Gastroesophageal sphincter (tissue), 3 donors: ENCODE data around the gene CEP41.

Source experiments
- CTCF ChIP-seq, 4 experiments: fragments of 200-600 bp in 2 of 4; fragments of 450-650 bp in 2 of 4; sonication (generic) in 1 of 4; IDR thresholded peaks; one replicate each; pipeline ENCODE4 v1.5.1; 2017 to 2019; ENCODE audit warnings: antibody characterized with exemption in 4 of 4, mild to moderate bottlenecking in 2 of 4, moderate library complexity in 2 of 4
- EP300 ChIP-seq: sonication (generic); formaldehyde crosslinking; IDR thresholded peaks from one replicate; pipeline ENCODE4 v1.6.1; 2017; ENCODE audit warnings: antibody characterized with exemption, mild to moderate bottlenecking
- POLR2A ChIP-seq, 2 donors: fragments of 450-650 bp; IDR thresholded peaks; one replicate each; pipeline ENCODE4 v1.6.1; 2017; ENCODE audit warnings: antibody characterized with exemption in 2 of 2, mild to moderate bottlenecking in 2 of 2, moderate library complexity in 1 of 2
- POLR2AphosphoS5 ChIP-seq: sonication (generic); formaldehyde crosslinking; IDR thresholded peaks from one replicate; pipeline ENCODE4 v1.6.1; 2017; ENCODE audit warnings: antibody characterized with exemption

- no peak for TF ChIP-seq CTCF (IDR thresholded peaks at IDR 0.05)
- TF ChIP-seq POLR2AphosphoS5, result no peak
- TF ChIP-seq EP300, result no peak
- no peak for TF ChIP-seq POLR2A (IDR thresholded peaks at IDR 0.05)
These were observed 29.8 kb downstream of the CEP41 start for GRCh38 chr7:130410868-130411541.
